GM19463 (cell line): Measurements from ENCODE around the gene HLCS.

ENCODE experiments used
- ATAC-seq: cut with Tn5 transposase; IDR thresholded peaks from one replicate; pipeline ENCODE4 v1.9.1; 2021; ENCODE audit warnings: mild to moderate bottlenecking, moderate library complexity; ENCODE audit not compliant: unreplicated experiment

The HLCS gene

DNA sequence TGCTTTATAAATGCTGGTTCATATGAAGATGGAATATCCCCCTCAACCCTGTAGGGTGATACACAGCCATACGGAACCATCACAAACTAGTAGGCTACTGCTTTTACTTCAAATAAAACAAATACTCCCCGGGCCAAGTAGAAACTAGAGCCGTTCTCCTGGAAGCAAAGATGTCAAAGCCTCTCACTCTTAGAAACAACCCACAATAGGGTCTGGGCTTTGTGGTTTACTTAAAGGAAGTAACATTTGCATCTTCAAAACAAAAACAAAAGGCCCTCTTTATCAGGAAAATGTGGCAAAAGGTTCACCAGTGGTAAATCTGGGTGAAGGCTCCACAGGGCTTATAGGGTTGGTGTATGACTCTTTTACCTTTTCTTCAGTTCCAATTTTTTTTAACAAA is 49.8 kb downstream of the HLCS start:
- ATAC-seq = no peak

DNA sequence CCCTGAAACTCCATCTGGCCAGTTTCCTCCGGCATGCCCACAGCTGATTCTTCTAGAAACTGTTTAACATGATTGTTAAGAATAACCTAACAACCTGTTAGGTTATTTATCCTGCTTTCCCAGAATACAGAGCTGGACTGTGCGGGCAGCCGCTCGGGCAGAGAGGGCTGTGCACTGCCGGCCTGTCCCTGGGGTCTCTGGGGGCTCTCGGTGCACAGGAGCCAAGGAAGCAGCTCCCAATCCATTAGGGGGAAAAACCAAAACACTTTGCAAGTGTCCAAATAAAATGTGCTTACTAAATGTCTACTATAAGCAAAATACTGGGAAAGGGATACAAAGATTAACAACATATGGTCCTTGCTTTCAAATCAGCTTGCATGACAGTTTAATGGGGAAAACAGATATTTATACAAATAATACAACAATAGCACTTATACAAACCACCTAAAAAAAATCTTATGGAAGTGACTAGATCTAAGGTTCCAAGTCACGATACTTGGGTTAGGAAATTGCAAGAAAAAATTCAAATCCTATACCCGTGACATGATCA is 50.7 kb downstream of the HLCS start:
- no peak for ATAC-seq

DNA sequence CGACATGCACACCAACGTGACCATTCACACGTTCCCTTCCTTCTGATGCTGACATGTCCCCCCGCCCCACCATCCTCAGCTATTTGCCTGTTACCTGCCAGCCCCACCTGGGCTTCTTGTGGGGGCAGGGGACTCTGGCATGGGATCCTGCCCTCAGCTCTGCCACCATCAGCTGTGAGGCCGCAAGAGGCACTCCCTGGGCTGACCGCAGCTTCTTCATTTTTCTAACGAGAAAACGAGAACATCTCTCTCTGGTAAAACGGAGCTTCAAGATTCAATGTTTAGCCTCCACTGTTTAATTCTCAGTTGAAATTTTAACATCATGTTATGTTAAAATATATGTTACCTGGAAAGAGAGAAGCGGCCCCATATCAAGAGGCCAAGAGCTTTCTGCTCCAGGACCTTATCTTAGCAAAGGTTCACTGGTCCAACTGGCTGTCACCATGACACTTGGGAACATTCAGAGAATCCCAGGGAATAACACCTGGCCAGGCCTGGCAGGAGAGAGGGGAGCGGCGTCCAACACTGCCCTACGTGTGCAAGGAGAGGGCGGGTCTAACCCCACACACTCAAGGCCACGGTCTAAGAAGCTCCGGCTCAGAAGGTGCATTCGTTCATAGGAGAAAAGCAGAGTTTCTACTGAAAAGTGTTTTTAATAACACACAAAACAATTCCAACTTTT is 51.3 kb downstream of the HLCS start:
- no peak for ATAC-seq

DNA sequence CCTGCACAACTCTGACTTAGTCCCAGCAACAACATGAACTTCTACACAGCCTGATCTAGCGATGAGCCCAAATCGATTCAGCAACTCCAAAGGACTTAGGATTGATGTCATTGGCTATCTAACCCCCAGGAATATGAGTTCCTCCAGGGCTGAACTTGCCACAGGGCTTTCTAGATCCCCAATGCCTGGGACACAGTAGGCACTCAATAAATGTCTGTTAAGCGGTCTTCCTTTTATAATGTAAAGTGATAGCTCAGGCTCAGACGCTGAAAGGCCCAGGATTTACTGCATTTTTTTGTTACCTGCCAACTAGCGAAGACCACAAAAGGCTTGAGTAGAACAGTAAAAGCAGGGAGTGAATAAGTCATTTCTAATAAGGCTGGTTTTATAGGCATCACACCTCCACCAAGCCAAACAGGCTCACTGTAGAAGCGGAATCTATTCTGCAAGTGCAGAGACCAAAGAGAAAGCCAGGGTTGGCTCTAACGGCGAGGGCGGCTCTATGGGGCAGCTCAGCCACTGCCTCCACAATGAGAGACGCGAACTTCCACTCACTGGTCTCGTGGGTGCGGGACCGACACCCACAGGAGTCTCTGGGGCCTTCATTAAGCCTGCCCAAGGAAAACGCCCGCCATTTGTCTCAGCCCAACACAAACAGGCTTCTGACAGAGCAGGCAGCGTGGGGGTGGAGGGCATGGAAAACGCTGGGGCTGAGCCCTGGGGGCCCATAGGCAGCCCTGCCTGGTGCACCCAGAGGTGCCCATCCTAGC is 52.0 kb downstream of the HLCS start:
- ATAC-seq = no peak

DNA sequence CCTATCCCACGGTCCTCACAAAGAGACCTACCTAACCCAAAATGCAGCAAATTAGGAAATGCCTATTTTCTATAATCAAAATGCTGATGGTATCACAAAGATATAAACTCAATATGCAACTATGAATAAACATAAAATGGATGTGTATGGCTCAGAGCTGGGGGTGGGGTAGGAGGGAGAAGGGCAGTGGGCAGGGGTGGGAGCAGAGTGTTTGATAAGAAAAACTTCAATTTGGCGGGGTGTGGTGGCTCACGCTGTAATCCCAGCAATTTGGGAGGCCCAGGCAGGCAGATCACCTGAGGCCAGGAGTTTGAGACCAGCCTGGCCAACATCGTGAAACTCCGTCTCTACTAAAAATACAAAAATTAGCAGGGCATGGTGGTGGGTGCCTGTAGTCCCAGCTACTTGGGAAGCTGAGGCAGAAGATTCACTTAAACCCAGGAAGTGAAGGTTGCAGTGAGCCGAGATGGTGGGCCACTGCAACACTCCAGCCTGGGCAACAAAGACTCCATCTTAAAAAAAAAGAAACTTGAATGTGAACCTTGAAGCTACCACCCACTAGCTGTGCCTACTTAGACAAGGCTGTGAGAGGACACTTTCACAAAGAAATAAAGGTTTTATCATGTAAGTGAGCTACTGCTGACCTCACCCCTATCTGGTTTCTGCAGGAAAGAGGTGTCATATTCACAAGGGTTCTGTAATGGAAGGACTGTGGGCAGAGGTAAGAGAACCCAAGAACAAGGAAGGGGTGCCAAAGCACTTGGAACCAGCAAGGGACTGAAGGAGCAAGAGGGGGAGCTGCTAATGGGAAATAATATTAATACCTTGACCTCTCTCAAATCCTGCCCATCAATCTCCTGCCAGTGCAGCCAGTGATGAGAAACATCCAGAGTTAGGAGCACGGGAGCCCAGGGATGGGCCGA is 53.0 kb downstream of the HLCS start:
- ATAC-seq = no peak

DNA sequence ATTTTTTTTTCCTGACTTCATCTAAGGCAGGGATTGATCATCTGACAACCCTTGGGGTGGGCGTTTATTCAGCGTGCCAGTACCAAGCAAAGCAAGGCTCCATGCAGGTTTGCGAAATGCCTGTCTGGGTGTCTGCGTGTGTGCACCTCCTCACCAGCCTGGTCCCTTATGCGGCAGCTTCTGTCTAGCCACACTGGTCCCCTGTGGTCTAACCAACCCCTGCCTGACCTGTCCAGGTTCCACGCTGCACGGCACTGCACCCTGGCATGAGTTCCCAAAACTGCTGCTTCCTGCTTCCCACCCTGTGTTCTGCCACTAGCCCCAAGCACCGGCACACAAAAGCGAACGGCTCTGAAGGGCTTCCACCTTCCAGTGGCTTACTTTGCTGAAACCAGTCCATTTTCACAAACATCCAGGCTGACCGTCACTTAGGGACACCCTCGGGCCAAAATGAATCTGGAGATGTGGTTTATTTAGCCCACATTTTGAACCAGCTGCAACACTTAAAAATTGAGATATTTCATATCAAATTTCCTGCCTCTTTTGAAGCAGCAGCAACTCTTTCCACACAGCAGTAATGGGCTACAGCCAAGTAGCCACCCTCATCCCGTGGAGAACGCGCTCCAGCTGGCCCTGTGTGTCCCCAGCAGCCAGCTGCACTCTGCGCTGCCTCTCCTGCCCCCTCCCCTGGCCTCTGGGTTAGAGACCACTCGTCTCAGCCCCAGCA is 55.7 kb downstream of the HLCS start:
- ATAC-seq = no peak

DNA sequence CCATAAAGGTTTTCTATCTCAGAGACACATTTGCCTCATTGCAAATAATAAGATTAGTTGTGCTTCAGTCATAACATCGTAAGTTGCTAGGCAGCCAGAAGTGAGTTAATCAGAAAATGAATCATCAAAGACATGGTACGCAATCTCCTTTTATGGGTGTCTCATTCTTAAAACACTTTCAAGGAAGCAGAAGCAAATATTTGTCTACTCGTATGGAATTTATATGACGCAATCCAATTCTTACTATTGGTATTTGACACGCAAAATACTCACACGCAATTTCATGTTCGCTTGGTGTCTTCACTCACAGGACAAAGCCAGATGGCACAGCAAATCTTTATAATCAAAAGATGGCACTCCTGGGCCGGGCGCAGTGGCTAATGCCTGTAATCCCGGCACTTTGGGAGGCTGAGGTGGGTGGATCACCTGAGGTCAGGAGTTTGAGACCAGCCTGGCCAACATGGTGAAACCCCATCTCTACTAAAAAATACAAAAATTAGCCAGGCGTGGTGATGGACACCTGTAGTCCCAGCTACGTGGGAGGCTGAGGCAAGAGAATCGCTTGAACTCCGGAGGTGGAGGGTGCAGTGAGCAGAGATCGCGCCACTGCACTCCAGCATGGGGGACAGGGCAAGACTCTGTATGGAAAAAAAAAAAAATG is 56.4 kb downstream of the HLCS start:
- ATAC-seq = no peak

DNA sequence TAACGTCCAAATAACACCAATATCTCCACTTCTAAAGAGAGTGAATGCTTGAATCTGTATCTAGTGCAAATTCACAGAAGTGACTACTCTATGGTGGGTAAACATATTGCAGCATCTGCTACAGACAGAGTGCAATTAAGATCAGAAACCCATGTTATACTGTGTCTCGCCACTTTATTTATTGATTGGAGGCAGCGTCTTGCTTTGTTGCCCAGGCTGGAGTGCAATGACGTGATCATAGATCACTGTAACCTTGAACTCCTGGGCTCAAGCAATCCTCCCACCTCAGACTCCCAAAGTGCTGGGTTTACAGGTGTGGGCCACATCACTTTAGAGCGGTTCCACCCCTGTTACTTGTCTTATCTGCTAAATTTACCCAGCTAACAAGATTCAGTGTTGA is 57.0 kb downstream of the HLCS start:
- no peak for ATAC-seq

DNA sequence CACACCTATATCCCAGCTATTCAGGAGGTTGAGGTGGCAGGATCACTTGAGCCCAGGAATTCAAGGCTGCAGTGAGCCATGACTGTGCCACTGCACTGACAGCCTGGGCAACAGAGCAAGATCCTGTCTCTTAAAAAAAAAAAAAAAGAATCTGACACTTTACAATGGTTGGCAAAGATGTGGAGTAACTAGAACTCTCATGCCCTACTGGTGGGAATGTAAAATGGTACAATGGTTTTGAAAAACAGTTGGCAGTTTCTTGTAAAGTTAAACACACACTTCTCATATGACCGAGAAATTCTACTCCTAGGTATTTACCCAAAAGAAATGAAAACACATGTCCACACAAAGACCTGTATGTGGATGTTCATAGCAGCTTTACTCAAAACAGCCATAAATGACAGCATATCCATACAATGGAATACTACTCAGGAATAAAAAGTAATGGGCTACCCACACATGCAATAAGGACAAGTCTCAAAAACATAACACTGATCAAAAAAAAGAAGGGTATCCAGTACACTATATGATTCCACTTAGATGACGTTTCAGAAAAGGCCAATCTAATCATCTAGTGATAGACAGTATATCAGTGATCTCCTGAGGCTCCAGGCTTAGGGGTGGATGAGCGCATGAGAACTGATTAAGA is 58.1 kb downstream of the HLCS start:
- no peak for ATAC-seq

DNA sequence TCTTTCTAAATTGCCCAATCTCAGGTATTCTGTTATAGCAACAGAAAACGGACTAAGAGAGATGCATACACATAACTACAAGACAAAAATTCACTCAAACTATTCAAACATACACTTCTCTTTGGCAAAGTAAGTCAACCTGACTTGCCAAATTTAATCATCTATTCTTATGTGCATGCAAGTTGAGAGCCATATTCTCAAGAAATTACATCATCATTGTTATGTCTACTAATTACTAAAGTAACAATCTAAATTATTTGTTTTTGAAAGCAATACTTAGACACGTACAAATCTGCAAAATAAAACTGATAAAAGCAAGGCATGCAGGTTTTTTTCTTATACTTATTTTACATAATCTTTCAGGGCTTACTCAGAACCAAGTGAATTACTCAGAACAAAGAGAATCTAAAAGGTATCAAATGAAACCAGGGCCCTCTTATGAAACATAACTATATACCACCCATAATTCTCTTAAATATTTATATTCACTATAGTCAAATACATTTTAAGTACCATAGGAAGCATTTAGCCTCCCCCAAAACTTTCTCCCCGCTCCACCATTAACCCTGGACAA is 62.3 kb downstream of the HLCS start:
- no peak for ATAC-seq

DNA sequence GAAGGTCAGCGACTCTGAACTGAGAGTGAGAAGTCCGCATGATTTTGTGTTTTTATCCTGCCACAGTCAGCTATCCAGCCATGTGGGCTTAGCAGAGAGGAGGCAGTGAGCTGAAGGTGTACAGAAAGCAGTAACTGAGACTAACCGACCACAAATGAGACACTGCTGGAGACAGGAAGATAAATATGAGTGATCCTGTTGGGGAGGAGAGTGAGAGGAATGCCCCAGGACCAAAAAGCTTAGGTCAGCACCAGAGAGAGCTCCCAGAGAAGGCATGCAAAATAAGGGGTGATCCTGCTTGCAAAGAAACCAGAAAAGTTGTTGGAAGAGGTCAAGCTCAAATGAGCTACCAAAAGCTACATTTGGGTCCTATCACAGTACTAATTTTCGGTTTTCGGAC is 63.7 kb downstream of the HLCS start:
- no peak for ATAC-seq

DNA sequence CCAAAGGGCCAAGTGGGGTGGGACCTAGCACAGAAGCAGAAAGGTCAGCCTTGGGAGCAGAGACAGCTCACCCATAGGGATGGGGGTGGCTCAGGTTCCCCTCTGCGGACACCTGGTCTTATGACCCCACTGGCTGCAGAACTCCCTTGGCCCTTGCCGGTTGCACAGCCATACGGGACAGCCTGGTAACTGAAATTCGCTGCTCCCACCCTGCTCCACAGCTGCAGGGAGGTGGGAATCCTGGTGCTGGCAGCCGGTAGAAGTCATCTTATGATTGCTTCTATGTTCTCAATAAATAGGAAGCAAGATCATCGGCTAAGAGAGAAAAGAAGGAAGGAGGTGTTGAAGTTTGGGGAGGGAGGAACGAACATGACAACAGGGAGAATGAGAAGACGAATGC is 64.1 kb downstream of the HLCS start:
- no peak for ATAC-seq

DNA sequence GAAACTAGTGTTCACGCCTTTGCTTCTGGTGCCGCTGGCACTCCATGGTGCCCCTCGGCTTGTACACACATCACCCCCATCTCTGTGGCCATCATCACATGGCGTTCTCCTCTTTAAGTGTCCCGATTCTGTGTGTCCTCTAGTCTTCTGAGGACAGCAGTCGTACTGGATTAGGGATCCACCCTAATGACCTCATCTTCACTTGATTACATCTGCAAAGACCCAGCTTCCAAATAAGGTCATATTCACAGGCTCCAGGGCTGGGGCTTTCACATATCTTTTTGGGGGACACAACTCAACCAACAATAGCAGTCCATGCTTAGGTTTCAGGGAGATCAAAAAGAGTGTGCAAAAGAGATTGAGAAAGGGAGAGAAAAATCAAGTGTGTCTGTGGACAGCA is 64.9 kb downstream of the HLCS start:
- ATAC-seq = no peak

DNA sequence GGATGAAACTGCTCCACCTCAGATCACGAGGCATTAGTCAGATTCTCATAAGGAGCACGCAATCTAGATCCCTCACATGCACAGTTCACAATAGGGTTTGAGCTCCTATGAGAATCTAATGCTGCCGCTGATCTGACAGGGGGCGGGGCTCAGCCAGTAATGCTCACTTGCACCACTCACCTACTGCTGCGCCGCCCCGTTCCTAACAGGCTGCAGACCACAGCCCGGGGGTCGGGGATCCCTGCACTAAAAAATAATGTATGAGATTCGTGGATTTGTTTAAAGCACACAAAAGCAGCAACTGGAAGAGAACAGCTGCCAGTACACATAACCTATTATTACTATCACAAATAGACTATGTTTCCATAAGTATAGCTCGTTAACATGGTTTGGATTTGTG is 72.9 kb downstream of the HLCS start:
- no peak for ATAC-seq

DNA sequence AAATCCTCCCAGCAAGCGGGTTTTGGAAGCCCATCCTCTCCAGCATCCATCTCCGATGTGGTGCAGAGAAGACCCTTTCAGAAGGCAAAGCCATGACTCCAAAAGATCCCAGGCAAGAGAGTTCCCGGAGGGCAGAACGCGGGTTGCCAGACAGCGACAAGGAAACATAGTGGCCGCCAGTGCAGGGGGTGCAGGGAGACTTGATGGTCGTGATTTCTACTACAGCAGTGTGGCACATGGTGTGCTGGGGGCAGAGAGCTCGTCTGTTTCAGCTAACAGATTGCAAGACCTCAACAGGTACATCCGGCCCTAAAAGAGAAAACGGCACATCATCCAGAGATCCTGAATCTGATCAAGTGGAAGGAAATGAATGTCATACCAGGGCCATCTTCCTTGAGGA is 74.3 kb downstream of the HLCS start:
- no peak for ATAC-seq

DNA sequence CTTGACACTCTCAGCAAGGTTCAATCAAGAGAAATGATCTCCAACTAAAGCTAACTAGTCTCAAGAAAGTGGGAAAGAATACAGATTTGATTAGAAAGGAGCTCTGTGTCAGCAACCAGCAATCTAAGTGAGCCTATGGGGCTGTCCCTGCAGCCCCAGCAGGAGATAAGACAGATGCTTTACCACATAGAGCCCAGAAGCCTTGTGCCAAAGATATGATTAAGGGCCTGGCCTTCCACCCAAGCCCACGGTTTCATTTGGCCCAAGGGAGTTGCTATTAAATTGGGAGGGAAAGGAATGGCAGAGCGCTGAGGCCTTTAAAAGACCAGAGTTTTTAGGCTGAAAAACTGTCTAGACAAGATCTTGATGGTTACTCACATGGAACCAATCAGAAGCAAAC is 74.8 kb downstream of the HLCS start:
- ATAC-seq = no peak

DNA sequence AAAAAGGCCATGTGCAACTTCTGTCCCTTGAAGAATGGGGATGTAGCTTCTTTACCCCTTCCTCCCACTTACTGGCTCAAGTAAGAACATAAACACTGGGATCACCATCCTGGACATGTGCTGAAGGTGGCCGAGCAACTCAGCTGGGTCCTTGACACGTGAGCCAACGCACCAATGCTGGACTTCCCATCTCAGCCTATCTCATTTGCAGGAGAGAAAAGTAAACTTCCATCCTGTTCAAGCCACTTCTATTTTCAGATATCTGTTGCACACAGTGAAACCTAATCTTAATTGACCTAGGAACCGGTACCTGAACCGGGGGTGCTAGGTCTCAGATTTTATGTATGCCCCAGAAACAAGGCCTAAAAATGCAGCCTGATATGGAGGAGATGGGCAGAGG is 75.3 kb downstream of the HLCS start:
- no peak for ATAC-seq

DNA sequence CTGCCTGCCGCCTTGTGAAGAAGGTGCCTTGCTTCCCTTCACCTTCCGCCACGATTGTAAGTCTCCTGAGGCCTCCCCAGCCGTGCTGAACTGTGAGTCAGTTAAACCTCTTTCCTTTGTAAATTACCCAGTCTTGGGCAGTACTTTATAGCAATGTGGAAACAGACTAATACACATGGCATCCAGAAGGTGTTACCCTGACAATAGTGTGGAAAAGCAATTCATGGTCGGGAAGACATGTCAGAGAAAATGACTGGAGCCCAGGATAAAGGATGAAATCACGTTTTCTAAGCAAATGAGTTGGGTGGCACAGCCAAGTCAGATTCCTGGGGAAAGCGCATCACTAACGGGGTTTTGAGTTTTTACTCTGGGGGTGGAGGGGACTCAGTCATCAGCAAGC is 76.4 kb downstream of the HLCS start:
- ATAC-seq = no peak

DNA sequence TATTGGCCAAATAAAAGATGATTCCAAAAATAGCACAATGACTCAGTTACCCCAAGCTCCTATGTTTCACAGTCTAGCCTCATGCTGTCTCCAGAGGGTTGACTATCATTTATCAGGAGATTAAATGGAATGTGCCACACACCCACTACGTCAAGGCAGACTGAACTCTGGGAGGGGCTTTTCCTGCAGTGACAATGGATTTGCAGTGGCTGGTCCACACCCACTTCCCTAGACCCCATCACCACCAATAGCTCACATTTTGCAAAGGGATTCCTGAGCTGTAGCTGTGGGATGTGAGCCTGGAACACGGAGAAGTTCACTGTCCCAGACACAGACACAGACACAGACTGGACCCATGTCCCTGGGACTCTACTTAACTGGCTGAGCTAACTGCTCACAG is 77.1 kb downstream of the HLCS start:
- ATAC-seq = no peak
